GM19238 (cell line): ENCODE data around the gene SRP14.

Experiments
- DNase-seq: peaks from one replicate; pipeline ENCODE4 v3.0.0; 2011; ENCODE audit warnings: low spot score; ENCODE audit not compliant: insufficient read length

SRP14 gene

DNA sequence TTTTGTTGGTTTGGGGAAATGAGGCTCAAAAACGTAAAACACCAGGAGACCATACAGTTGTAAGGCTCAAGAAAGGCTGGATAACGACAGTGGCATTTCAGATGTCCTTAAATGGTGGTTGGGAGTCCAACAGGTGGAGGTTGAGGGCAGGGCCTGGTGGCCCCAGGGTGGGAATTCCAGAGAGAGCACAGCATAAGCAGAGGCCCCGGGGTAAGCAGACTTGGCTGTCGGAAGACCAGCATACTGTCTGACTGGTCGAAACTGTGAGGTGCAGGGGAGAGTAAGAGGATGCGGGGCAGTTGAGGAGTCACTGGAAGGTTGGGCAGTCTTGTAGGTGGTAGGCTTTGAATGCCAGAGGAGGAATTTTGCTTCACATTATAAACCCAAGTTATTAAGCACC lies 48.3 kb downstream of the SRP14 start:
- no peak for DNase-seq

DNA sequence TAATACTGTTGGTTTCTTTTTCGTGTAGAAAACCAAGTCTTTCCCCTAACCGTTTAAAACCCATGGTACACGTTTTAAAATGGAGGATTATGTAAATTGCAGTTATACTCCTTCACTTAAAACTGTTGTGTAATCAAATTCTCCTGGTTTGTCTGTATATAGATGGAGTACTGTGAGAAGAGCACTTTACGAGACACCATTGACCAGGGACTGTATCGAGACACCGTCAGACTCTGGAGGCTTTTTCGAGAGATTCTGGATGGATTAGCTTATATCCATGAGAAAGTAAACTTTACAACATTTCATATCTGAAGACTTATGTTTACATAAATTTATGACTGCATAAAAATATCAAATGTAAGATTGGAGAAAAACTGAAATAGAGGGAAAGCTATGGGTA lies 51.2 kb downstream of the SRP14 start:
- DNase-seq, result no peak
